ENCODE data around the gene DYRK4.

GRCh38 chr12:4540638-4541037 is 21.4 kb upstream of the DYRK4 start:
- TF ChIP-seq POLR2A (IDR thresholded peaks at IDR 0.05; ENCODE audit: borderline replicate concordance, extremely low read depth, insufficient read depth, insufficient read length) (no peak), ELF1 (IDR thresholded peaks at IDR 0.05; ENCODE audit: borderline replicate concordance, low read depth) (no peak), CTCF (IDR thresholded peaks at IDR 0.05 in 2 of 3, conservative IDR thresholded peaks at IDR 0.05 in 1 of 3; ENCODE audit: borderline replicate concordance in 1 of 3, insufficient read depth in 1 of 3, low read depth in 2 of 3, low read length in 2 of 3) (no peak), JUND (IDR thresholded peaks at IDR 0.05) (no peak), EZH2 (IDR thresholded peaks at IDR 0.05) (no peak), FOSL1 (IDR thresholded peaks at IDR 0.05; ENCODE audit: low read depth) (no peak), EZH2phosphoT487 (IDR thresholded peaks at IDR 0.05; ENCODE audit: borderline replicate concordance) (no peak), POLR2AphosphoS5 (IDR thresholded peaks at IDR 0.05; ENCODE audit: low read depth, low read length) (no peak), SP1 (IDR thresholded peaks at IDR 0.05; ENCODE audit: low read depth) (no peak), ATF3 (IDR thresholded peaks at IDR 0.05) (no peak), TCF7L2 (IDR thresholded peaks at IDR 0.05; ENCODE audit: borderline replicate concordance, extremely low read depth, insufficient read depth, insufficient read length) (no peak), RAD21 (IDR thresholded peaks at IDR 0.05; ENCODE audit: low read depth) (no peak)

All from HCT116 (cell line).